ENCODE results near the gene SLC22A2. TPM values are rescaled to one million over a fixed set of nuclear protein-coding genes. Genes with fewer than 3 reads are reported as not detected.

SLC22A2 gene
- total RNA-seq, 1 donor from 2014 or later = not detected

DNA sequence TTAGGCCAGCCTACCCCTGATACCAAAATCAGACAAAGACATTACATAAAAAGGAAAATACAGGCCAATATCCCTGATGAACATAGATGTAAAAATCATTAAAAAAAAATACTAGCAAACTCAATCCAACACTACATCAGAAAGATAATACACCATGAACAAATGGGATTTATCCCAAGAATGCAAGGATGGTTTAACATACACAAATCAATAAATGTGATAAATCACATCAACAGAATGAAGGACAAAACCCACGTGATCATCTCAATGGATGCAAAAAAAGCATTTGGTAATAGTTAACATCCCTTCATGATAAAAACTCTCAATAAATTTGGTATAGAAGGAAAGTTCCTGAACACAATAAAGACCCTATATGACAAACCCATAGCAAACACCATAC, 63.8 kb downstream of the SLC22A2 start:
- no peak overlapping the region for H3K4me3 Mint-ChIP-seq (ENCODE audit: unreplicated experiment)
- peaks cover 2% of the 10 kb centered on the region for H3K27me3 Mint-ChIP-seq (ENCODE audit: unreplicated experiment)
- no peaks in the 10 kb centered on the region for H3K36me3 Mint-ChIP-seq (ENCODE audit: unreplicated experiment)
- no peak for TF ChIP-seq CTCF (IDR thresholded peaks at IDR 0.05)
- DNase-seq (ENCODE audit: extremely low spot score, unreplicated experiment) = no peak
- peaks cover 22% of the 10 kb centered on the region for H3K9me3 Mint-ChIP-seq (ENCODE audit: unreplicated experiment)
- peaks cover 8% of the 10 kb centered on the region for H3K4me1 Mint-ChIP-seq (ENCODE audit: unreplicated experiment)
- no peak overlapping the region for H3K27ac Mint-ChIP-seq (ENCODE audit: unreplicated experiment)

GRCh38 chr6:160192840-160193239, 65.8 kb downstream of the SLC22A2 start:
- H3K27me3 Mint-ChIP-seq (ENCODE audit: unreplicated experiment) = peaks cover 2% of the 10 kb centered on the region
- H3K4me1 Mint-ChIP-seq (ENCODE audit: unreplicated experiment) = no peaks in the 10 kb centered on the region
- DNase-seq (ENCODE audit: extremely low spot score, unreplicated experiment) = no peak
- no peaks in the 10 kb centered on the region for H3K36me3 Mint-ChIP-seq (ENCODE audit: unreplicated experiment)
- H3K9me3 Mint-ChIP-seq (ENCODE audit: unreplicated experiment) = peaks cover 22% of the 10 kb centered on the region
- no peak overlapping the region for H3K4me3 Mint-ChIP-seq (ENCODE audit: unreplicated experiment)
- no peak overlapping the region for H3K27ac Mint-ChIP-seq (ENCODE audit: unreplicated experiment)
- TF ChIP-seq CTCF (IDR thresholded peaks at IDR 0.05) = no peak

- H3K27me3 Mint-ChIP-seq (ENCODE audit: unreplicated experiment) = no peaks in the 10 kb centered on the region
- no peak for DNase-seq (ENCODE audit: extremely low spot score, unreplicated experiment)
- peaks cover 22% of the 10 kb centered on the region for H3K9me3 Mint-ChIP-seq (ENCODE audit: unreplicated experiment)
- no peak overlapping the region for H3K4me3 Mint-ChIP-seq (ENCODE audit: unreplicated experiment)
- no peaks in the 10 kb centered on the region for H3K4me1 Mint-ChIP-seq (ENCODE audit: unreplicated experiment)
- H3K27ac Mint-ChIP-seq (ENCODE audit: unreplicated experiment) = no peak overlapping the region
- H3K36me3 Mint-ChIP-seq (ENCODE audit: unreplicated experiment) = no peaks in the 10 kb centered on the region
- TF ChIP-seq CTCF (IDR thresholded peaks at IDR 0.05) = no peak
Measured at GRCh38 chr6:160190973-160191372, 67.6 kb downstream of the SLC22A2 start.

GRCh38 chr6:160190081-160190480, 68.5 kb downstream of the SLC22A2 start:
- Mint-ChIP-seq H3K9me3 (ENCODE audit: unreplicated experiment) (peaks cover 22% of the 10 kb centered on the region), H3K27me3 (ENCODE audit: unreplicated experiment) (no peaks in the 10 kb centered on the region), H3K4me3 (ENCODE audit: unreplicated experiment) (no peak overlapping the region), H3K4me1 (ENCODE audit: unreplicated experiment) (no peaks in the 10 kb centered on the region), H3K36me3 (ENCODE audit: unreplicated experiment) (no peaks in the 10 kb centered on the region), H3K27ac (ENCODE audit: unreplicated experiment) (no peak overlapping the region)
- no peak for TF ChIP-seq CTCF (IDR thresholded peaks at IDR 0.05)
- DNase-seq (ENCODE audit: extremely low spot score, unreplicated experiment) = no peak

- peaks cover 11% of the 10 kb centered on the region for H3K9me3 Mint-ChIP-seq (ENCODE audit: unreplicated experiment)
- DNase-seq (ENCODE audit: extremely low spot score, unreplicated experiment) = no peak
- no peaks in the 10 kb centered on the region for H3K36me3 Mint-ChIP-seq (ENCODE audit: unreplicated experiment)
- H3K27ac Mint-ChIP-seq (ENCODE audit: unreplicated experiment) = no peak overlapping the region
- peaks cover 6% of the 10 kb centered on the region for H3K27me3 Mint-ChIP-seq (ENCODE audit: unreplicated experiment)
- H3K4me3 Mint-ChIP-seq (ENCODE audit: unreplicated experiment) = no peak overlapping the region
- no peaks in the 10 kb centered on the region for H3K4me1 Mint-ChIP-seq (ENCODE audit: unreplicated experiment)
- TF ChIP-seq CTCF (IDR thresholded peaks at IDR 0.05) = no peak
Measured at GRCh38 chr6:160188773-160189172, 69.8 kb downstream of the SLC22A2 start.

Data from osteocyte (in vitro differentiated cells).